ENCODE data around the gene BIRC3.

The BIRC3 gene

GRCh38 chr11:102360681-102361080 lies 43.4 kb downstream of the BIRC3 start:
- no peak overlapping the region for H3K4ac ChIP-seq (ENCODE audit: low read depth, low read length)
- H3K79me1 ChIP-seq (ENCODE audit: low read length): no peaks in the 10 kb centered on the region
- H2BK120ac ChIP-seq (ENCODE audit: insufficient read depth, low read length, poor library complexity): no peak overlapping the region
- peaks cover 23 to 24% of the 10 kb centered on the region in 2 experiments for H3K36me3 ChIP-seq (ENCODE audit: control insufficient read depth in 1 of 2, insufficient read depth in 2 of 2, low read length in 2 of 2)
- no peak overlapping the region for H4K91ac ChIP-seq (ENCODE audit: low read depth, low read length)
- no peak overlapping the region for H2BK5ac ChIP-seq (ENCODE audit: low read depth, low read length, poor library complexity)
- H3K14ac ChIP-seq (ENCODE audit: low read length): no peak overlapping the region
- no peak overlapping the region for H3K18ac ChIP-seq (ENCODE audit: low read length)
- no peaks in the 10 kb centered on the region for H3K27me3 ChIP-seq (ENCODE audit: insufficient read depth, low read length)
- H3K27ac ChIP-seq (ENCODE audit: low read depth, low read length): no peak overlapping the region
- no peak overlapping the region for H3K4me3 ChIP-seq (ENCODE audit: low read depth, low read length)
- WGBS (ENCODE audit: extremely low coverage, insufficient coverage, insufficient read length): no CpG with 5 or more reads among the region's 3 CpGs
- no peaks in the 10 kb centered on the region for H3K9me3 ChIP-seq (ENCODE audit: insufficient read depth, low read depth, low read length)
- no peak overlapping the region for H4K8ac ChIP-seq (ENCODE audit: low read depth, low read length)
- no peak overlapping the region for H3K9ac ChIP-seq (ENCODE audit: low read length)
- H3K79me2 ChIP-seq (ENCODE audit: control insufficient read depth, insufficient read depth, low read length, poor library complexity): no peaks in the 10 kb centered on the region
- H3K23ac ChIP-seq (ENCODE audit: low read length): no peak overlapping the region
- DNase-seq: no peak
- H3K4me2 ChIP-seq (ENCODE audit: low read length): no peak overlapping the region
- no peaks in the 10 kb centered on the region for H3K4me1 ChIP-seq (ENCODE audit: control insufficient read depth in 1 of 2, insufficient read depth in 2 of 2, low read length in 2 of 2)
- H4K12ac ChIP-seq (ENCODE audit: low read depth, low read length): no peak overlapping the region
- H2AK5ac ChIP-seq (ENCODE audit: low read length): no peak overlapping the region
- no peak overlapping the region for H2BK12ac ChIP-seq (ENCODE audit: low read length)
- H2AFZ ChIP-seq (ENCODE audit: insufficient read depth, low read length, poor library complexity): no peak overlapping the region

- Histone ChIP-seq H2BK5ac (ENCODE audit: low read depth, low read length, poor library complexity) (no peak overlapping the region), H3K9me3 (ENCODE audit: insufficient read depth, low read depth, low read length) (no peaks in the 10 kb centered on the region), H2BK120ac (ENCODE audit: insufficient read depth, low read length, poor library complexity) (no peak overlapping the region), H3K14ac (ENCODE audit: low read length) (no peak overlapping the region), H3K18ac (ENCODE audit: low read length) (no peak overlapping the region), H4K12ac (ENCODE audit: low read depth, low read length) (no peak overlapping the region), H3K9ac (ENCODE audit: low read length) (no peak overlapping the region), H2BK12ac (ENCODE audit: low read length) (no peak overlapping the region), H3K27me3 (ENCODE audit: insufficient read depth, low read length) (no peaks in the 10 kb centered on the region), H4K91ac (ENCODE audit: low read depth, low read length) (no peak overlapping the region), H2AFZ (ENCODE audit: insufficient read depth, low read length, poor library complexity) (no peak overlapping the region), H3K4me1 (ENCODE audit: control insufficient read depth in 1 of 2, insufficient read depth in 2 of 2, low read length in 2 of 2) (no peaks in the 10 kb centered on the region), H4K8ac (ENCODE audit: low read depth, low read length) (no peak overlapping the region), H3K4me2 (ENCODE audit: low read length) (no peak overlapping the region), H3K36me3 (ENCODE audit: control insufficient read depth in 1 of 2, insufficient read depth in 2 of 2, low read length in 2 of 2) (peaks cover 21 to 25% of the 10 kb centered on the region in 2 experiments), H3K23ac (ENCODE audit: low read length) (no peak overlapping the region), H3K4me3 (ENCODE audit: low read depth, low read length) (no peak overlapping the region), H3K4ac (ENCODE audit: low read depth, low read length) (no peak overlapping the region), H3K79me1 (ENCODE audit: low read length) (no peaks in the 10 kb centered on the region), H3K79me2 (ENCODE audit: control insufficient read depth, insufficient read depth, low read length, poor library complexity) (no peaks in the 10 kb centered on the region), H2AK5ac (ENCODE audit: low read length) (no peak overlapping the region), H3K27ac (ENCODE audit: low read depth, low read length) (no peak overlapping the region)
- no CpG with 5 or more reads among the region's 5 CpGs for WGBS (ENCODE audit: extremely low coverage, insufficient coverage, insufficient read length)
- no peak for DNase-seq
Observed at GRCh38 chr11:102361086-102362031, 44.1 kb downstream of the BIRC3 start.

GRCh38 chr11:102364991-102365390 lies 47.7 kb downstream of the BIRC3 start:
- Histone ChIP-seq H3K14ac (ENCODE audit: low read length) (no peak overlapping the region), H3K4me2 (ENCODE audit: low read length) (no peak overlapping the region), H3K27ac (ENCODE audit: low read depth, low read length) (no peak overlapping the region), H3K79me2 (ENCODE audit: control insufficient read depth, insufficient read depth, low read length, poor library complexity) (no peaks in the 10 kb centered on the region), H3K79me1 (ENCODE audit: low read length) (no peaks in the 10 kb centered on the region), H3K9me3 (ENCODE audit: insufficient read depth, low read depth, low read length) (no peaks in the 10 kb centered on the region), H2AFZ (ENCODE audit: insufficient read depth, low read length, poor library complexity) (no peak overlapping the region), H3K27me3 (ENCODE audit: insufficient read depth, low read length) (no peaks in the 10 kb centered on the region), H4K8ac (ENCODE audit: low read depth, low read length) (no peak overlapping the region), H4K91ac (ENCODE audit: low read depth, low read length) (no peak overlapping the region), H3K4me1 (ENCODE audit: control insufficient read depth in 1 of 2, insufficient read depth in 2 of 2, low read length in 2 of 2) (no peaks in the 10 kb centered on the region), H3K23ac (ENCODE audit: low read length) (no peak overlapping the region), H2BK5ac (ENCODE audit: low read depth, low read length, poor library complexity) (no peak overlapping the region), H2AK5ac (ENCODE audit: low read length) (no peak overlapping the region), H3K4ac (ENCODE audit: low read depth, low read length) (no peak overlapping the region), H3K9ac (ENCODE audit: low read length) (no peak overlapping the region), H3K18ac (ENCODE audit: low read length) (no peak overlapping the region), H2BK120ac (ENCODE audit: insufficient read depth, low read length, poor library complexity) (no peak overlapping the region), H2BK12ac (ENCODE audit: low read length) (no peak overlapping the region), H3K36me3 (ENCODE audit: control insufficient read depth in 1 of 2, insufficient read depth in 2 of 2, low read length in 2 of 2) (peaks cover 19 to 26% of the 10 kb centered on the region in 2 experiments), H4K12ac (ENCODE audit: low read depth, low read length) (no peak overlapping the region), H3K4me3 (ENCODE audit: low read depth, low read length) (no peak overlapping the region)
- DNase-seq: no peak
- no CpG with 5 or more reads among the region's 1 CpG for WGBS (ENCODE audit: extremely low coverage, insufficient coverage, insufficient read length)

- Histone ChIP-seq H2AFZ (ENCODE audit: insufficient read depth, low read length, poor library complexity) (no peak overlapping the region), H3K79me2 (ENCODE audit: control insufficient read depth, insufficient read depth, low read length, poor library complexity) (no peaks in the 10 kb centered on the region), H3K27ac (ENCODE audit: low read depth, low read length) (no peak overlapping the region), H2BK5ac (ENCODE audit: low read depth, low read length, poor library complexity) (no peak overlapping the region), H3K9ac (ENCODE audit: low read length) (no peak overlapping the region), H3K14ac (ENCODE audit: low read length) (no peak overlapping the region), H3K4me2 (ENCODE audit: low read length) (no peak overlapping the region), H3K9me3 (ENCODE audit: insufficient read depth, low read depth, low read length) (no peaks in the 10 kb centered on the region), H4K12ac (ENCODE audit: low read depth, low read length) (no peak overlapping the region), H3K23ac (ENCODE audit: low read length) (no peak overlapping the region), H3K18ac (ENCODE audit: low read length) (no peak overlapping the region), H3K79me1 (ENCODE audit: low read length) (no peaks in the 10 kb centered on the region), H3K27me3 (ENCODE audit: insufficient read depth, low read length) (no peaks in the 10 kb centered on the region), H4K91ac (ENCODE audit: low read depth, low read length) (no peak overlapping the region), H3K4ac (ENCODE audit: low read depth, low read length) (no peak overlapping the region), H3K36me3 (ENCODE audit: control insufficient read depth in 1 of 2, insufficient read depth in 2 of 2, low read length in 2 of 2) (peaks cover 8 to 14% of the 10 kb centered on the region in 2 experiments), H3K4me1 (ENCODE audit: control insufficient read depth in 1 of 2, insufficient read depth in 2 of 2, low read length in 2 of 2) (no peaks in the 10 kb centered on the region), H2BK120ac (ENCODE audit: insufficient read depth, low read length, poor library complexity) (no peak overlapping the region), H3K4me3 (ENCODE audit: low read depth, low read length) (no peak overlapping the region), H4K8ac (ENCODE audit: low read depth, low read length) (no peak overlapping the region), H2AK5ac (ENCODE audit: low read length) (no peak overlapping the region), H2BK12ac (ENCODE audit: low read length) (no peak overlapping the region)
- peak in 1 of 2 donors; percentile 42 for DNase-seq
- WGBS (ENCODE audit: extremely low coverage, insufficient coverage, insufficient read length): no CpG with 5 or more reads among the region's 6 CpGs
Observed at GRCh38 chr11:102367364-102367763, 50.1 kb downstream of the BIRC3 start.

Measured in trophoblast cell (in vitro differentiated cells and primary cell).